T-cell (primary cell): ENCODE measurements around the gene MICU1. TPM values are rescaled to one million over a fixed set of nuclear protein-coding genes. Genes with fewer than 3 reads are reported as not detected.
"Not testable (repeated sequence)": the region's sequence is repeated elsewhere in the genome, so short reads cannot be mapped to it uniquely, and the experiment has no call there.

ENCODE experiments used
- ATAC-seq, 4 experiments: fragments of 200-7000 bp in 3 of 4; fragments of 150-1000 bp in 1 of 4; cut with Tn5 transposase; replicated peaks in 1 of 4; 1 replicate in 3 of 4; 2 replicates in 1 of 4; pipeline ENCODE4 v1.10.0; 2021; ENCODE audit warnings: moderate library complexity in 3 of 4, mild to moderate bottlenecking in 2 of 4, moderate number of reproducible peaks in 1 of 4
- CTCF ChIA-PET, 2 donors: fragments of 300-600 bp; sonication (Branson Sonifier 250); formaldehyde crosslinking; loops; one replicate each; lab custom pipeline; 2022; ENCODE audit warnings: antibody characterized with exemption in 2 of 2; lab: Charles Lee
- POLR2A ChIA-PET, 2 donors: fragments of 300-600 bp; sonication (Branson Sonifier 250); formaldehyde crosslinking; loops; one replicate each; lab custom pipeline; 2022; ENCODE audit warnings: antibody characterized with exemption in 2 of 2; lab: Charles Lee
- DNase-seq, 35 experiments: peaks; one replicate each; pipeline versions ENCODE4 v3.0.0 to v3.0.0-alpha.2; 2013 to 2023
- H3K27ac ChIP-seq: one replicate; pipeline ENCODE4 v1.5.1; 2013; ENCODE audit warnings: low read length
- H3K27me3 ChIP-seq, 2 experiments: replicated peaks in 1 of 2; 1 replicate in 1 of 2; 2 replicates in 1 of 2; pipeline versions ENCODE4 v1.6.1 to v1.7.0; 2013; ENCODE audit warnings: low read length in 1 of 2, mixed read lengths in 1 of 2; ENCODE audit not compliant: control insufficient read depth in 2 of 2, insufficient read depth in 2 of 2; ENCODE audit errors: extremely low read depth in 1 of 2
- H3K36me3 ChIP-seq, 2 donors: 1 replicate in 1 of 2; 2 replicates in 1 of 2; pipeline versions ENCODE4 v1.6.1 to v1.7.0; 2013; ENCODE audit warnings: low read length in 1 of 2; ENCODE audit not compliant: control insufficient read depth in 2 of 2, insufficient read depth in 1 of 2; ENCODE audit errors: extremely low read depth in 1 of 2
- H3K4me1 ChIP-seq, 2 experiments: 1 replicate in 1 of 2; 2 replicates in 1 of 2; pipeline versions ENCODE4 v1.6.1 to v1.7.0; 2013; ENCODE audit warnings: low read length in 2 of 2, mixed read lengths in 1 of 2; ENCODE audit not compliant: insufficient read depth in 2 of 2, control insufficient read depth in 1 of 2; ENCODE audit errors: extremely low read depth in 1 of 2
- H3K4me3 ChIP-seq, 2 donors: 1 replicate in 1 of 2; 2 replicates in 1 of 2; pipeline versions ENCODE4 v1.5.1 to v1.7.0; 2013; ENCODE audit warnings: mild to moderate bottlenecking in 2 of 2, low read length in 1 of 2, moderate library complexity in 1 of 2; ENCODE audit not compliant: control insufficient read depth in 1 of 2; ENCODE audit errors: extremely low read depth in 1 of 2
- H3K9me3 ChIP-seq: 2 replicates; pipeline ENCODE4 v1.7.0; 2013
- H3K27ac Mint-ChIP-seq, 2 donors: one replicate each; pipeline ENCODE4 v1.8.0; 2020 to 2021; ENCODE audit warnings: mild to moderate bottlenecking in 2 of 2, mixed read lengths in 2 of 2
- H3K27me3 Mint-ChIP-seq, 2 donors: one replicate each; pipeline ENCODE4 v1.8.0; 2021 to 2022; ENCODE audit warnings: mixed read lengths in 2 of 2
- H3K36me3 Mint-ChIP-seq: one replicate; pipeline ENCODE4 v1.8.0; 2021; ENCODE audit warnings: mixed read lengths
- H3K4me1 Mint-ChIP-seq, 3 donors: one replicate each; pipeline ENCODE4 v1.8.0; 2020 to 2022; ENCODE audit warnings: mixed read lengths in 3 of 3, mild to moderate bottlenecking in 1 of 3
- H3K4me3 Mint-ChIP-seq, 3 donors: one replicate each; pipeline ENCODE4 v1.8.0; 2020 to 2022; ENCODE audit warnings: mild to moderate bottlenecking in 3 of 3, mixed read lengths in 3 of 3, moderate library complexity in 3 of 3
- H3K9me3 Mint-ChIP-seq, 3 donors: one replicate each; pipeline ENCODE4 v1.8.0; 2020 to 2022; ENCODE audit warnings: mixed read lengths in 3 of 3
- WGBS: methylation state at CpG from one replicate; pipeline ENCODE4 v1.1.5; 2013; ENCODE audit warnings: missing lambda C conversion rate; ENCODE audit not compliant: insufficient coverage; 5-methylcytosine and 5-hydroxymethylcytosine counted together
- total RNA-seq, 35 experiments: library from RNA in 6 of 35; stranded (reverse) in 6 of 35; fragments of 120-200 nt in 1 of 35; gene quantifications; one replicate each; pipeline versions ENCODE4 v1.2.1 to v1.2.4 and lab custom pipeline; 2013 to 2026

Gene MICU1
- total RNA-seq, 5 donors from 2014 or later (not counting 1 experiment from before 2014, with no cell fraction given): 16.9 to 23.3 (median 19.9) TPM

GRCh38 chr10:72435570-72435969 is 190.3 kb downstream of the MICU1 start:
- Mint-ChIP-seq H3K36me3 (peaks cover 15% of the 10 kb centered on the region), H3K4me1 (no peaks in the 10 kb centered on the region), H3K27me3 (no peaks in the 10 kb centered on the region), H3K9me3 (no peaks in the 10 kb centered on the region), H3K27ac (no peak overlapping the region), H3K4me3 (no peak overlapping the region)
- ATAC-seq (no peak), DNase-seq (no peak)
- Histone ChIP-seq H3K4me3 (no peak overlapping the region), H3K27ac (no peak overlapping the region), H3K9me3 (no peaks in the 10 kb centered on the region), H3K27me3 (no peaks in the 10 kb centered on the region), H3K36me3 (no peaks in the 10 kb centered on the region), H3K4me1 (no peaks in the 10 kb centered on the region)
- POLR2A ChIA-PET: no interaction called here
- WGBS: 95% methylated on average over 8 of the region's 12 CpGs
- CTCF ChIA-PET: interaction anchor here (0.6 kb wide), 2 partner anchors 13 to 17 kb away, joined by 3 to 7 read pairs; no protein-coding TSS in a partner anchor

- H3K27ac Mint-ChIP-seq, H3K4me3 Mint-ChIP-seq, H3K27me3 ChIP-seq, POLR2A ChIA-PET, H3K4me1 ChIP-seq, H3K4me1 Mint-ChIP-seq, H3K36me3 ChIP-seq, H3K9me3 ChIP-seq, DNase-seq, H3K27ac ChIP-seq, H3K9me3 Mint-ChIP-seq, H3K27me3 Mint-ChIP-seq, ATAC-seq, H3K4me3 ChIP-seq: not testable (repeated sequence)
- 91% methylated on average over 1 of the region's 4 CpGs for WGBS
- peaks cover 19% of the 10 kb centered on the region for H3K36me3 Mint-ChIP-seq
- CTCF ChIA-PET: interaction anchor here in 1 of 2 donors (0.9 kb wide), 1 partner anchor 49 kb away, joined by 4 read pairs; no protein-coding TSS in a partner anchor
These were observed 194.9 kb downstream of the MICU1 start for GRCh38 chr10:72430936-72431335.

- H3K27ac ChIP-seq: no peak overlapping the region
- Mint-ChIP-seq H3K36me3 (peaks cover 19% of the 10 kb centered on the region), H3K27ac (no peak overlapping the region), H3K27me3 (no peaks in the 10 kb centered on the region), H3K9me3 (no peaks in the 10 kb centered on the region), H3K4me3 (no peak overlapping the region), H3K4me1 (no peaks in the 10 kb centered on the region)
- no peaks in the 10 kb centered on the region for H3K36me3 ChIP-seq
- no peak for ATAC-seq
- H3K4me1 ChIP-seq: no peaks in the 10 kb centered on the region
- ChIA-PET CTCF (no interaction called here), POLR2A (interaction anchor here in 1 of 2 donors (0.7 kb wide), 2 partner anchors 47 to 1511 kb away, joined by 4 to 9 read pairs; no protein-coding TSS in a partner anchor)
- no peaks in the 10 kb centered on the region for H3K27me3 ChIP-seq
- WGBS: no CpG with 5 or more reads among the region's 1 CpG
- H3K9me3 ChIP-seq: no peaks in the 10 kb centered on the region
- no peak overlapping the region for H3K4me3 ChIP-seq
- DNase-seq: no peak
These were observed 195.9 kb downstream of the MICU1 start for GRCh38 chr10:72429931-72430330.

GRCh38 chr10:72426986-72427385 is 198.9 kb downstream of the MICU1 start:
- H3K4me3 ChIP-seq: no peak overlapping the region
- no peak for DNase-seq
- Mint-ChIP-seq H3K9me3 (peaks cover 4 to 11% (median 4%) of the 10 kb centered on the region in 3 donors), H3K4me3 (no peak overlapping the region), H3K27me3 (no peaks in the 10 kb centered on the region), H3K36me3 (peaks cover 25% of the 10 kb centered on the region), H3K4me1 (no peaks in the 10 kb centered on the region), H3K27ac (no peak overlapping the region)
- CTCF ChIA-PET: no interaction called here
- no peak overlapping the region for H3K27ac ChIP-seq
- no peak for ATAC-seq
- H3K36me3 ChIP-seq: peaks cover 0 to 5% of the 10 kb centered on the region in 2 donors
- POLR2A ChIA-PET: no interaction called here
- H3K27me3 ChIP-seq: no peaks in the 10 kb centered on the region
- H3K9me3 ChIP-seq: no peaks in the 10 kb centered on the region
- H3K4me1 ChIP-seq: no peaks in the 10 kb centered on the region
- 97% methylated on average over 5 of the region's 5 CpGs for WGBS

- no peak for DNase-seq
- no peaks in the 10 kb centered on the region for H3K4me1 ChIP-seq
- Mint-ChIP-seq H3K36me3 (peaks cover 38% of the 10 kb centered on the region), H3K27me3 (no peaks in the 10 kb centered on the region), H3K27ac (no peak overlapping the region), H3K4me1 (no peaks in the 10 kb centered on the region), H3K4me3 (no peak overlapping the region), H3K9me3 (peaks cover 4 to 11% (median 7%) of the 10 kb centered on the region in 3 donors)
- H3K27ac ChIP-seq: no peak overlapping the region
- H3K4me3 ChIP-seq: no peak overlapping the region
- peaks cover 0 to 14% of the 10 kb centered on the region in 2 donors for H3K36me3 ChIP-seq
- H3K27me3 ChIP-seq: no peaks in the 10 kb centered on the region
- POLR2A ChIA-PET: no interaction called here
- H3K9me3 ChIP-seq: no peaks in the 10 kb centered on the region
- CTCF ChIA-PET: interaction anchor here in 1 of 2 donors (0.5 kb wide), 1 partner anchor 13 kb away, joined by 5 read pairs; no protein-coding TSS in a partner anchor
- no peak for ATAC-seq
- WGBS: 83% methylated on average over 2 of the region's 3 CpGs
These were observed 200.7 kb downstream of the MICU1 start for GRCh38 chr10:72425133-72425532.

- no CpG with 5 or more reads among the region's 1 CpG for WGBS
- H3K4me1 Mint-ChIP-seq: no peaks in the 10 kb centered on the region
- ATAC-seq (no peak), DNase-seq (no peak)
- H3K4me1 ChIP-seq: no peaks in the 10 kb centered on the region
- peaks cover 42% of the 10 kb centered on the region for H3K36me3 Mint-ChIP-seq
- H3K27me3 ChIP-seq: no peaks in the 10 kb centered on the region
- H3K9me3 Mint-ChIP-seq: peaks cover 4 to 11% (median 7%) of the 10 kb centered on the region in 3 donors
- H3K27ac Mint-ChIP-seq: no peak overlapping the region
- peaks cover 0 to 14% of the 10 kb centered on the region in 2 donors for H3K36me3 ChIP-seq
- H3K4me3 Mint-ChIP-seq: no peak overlapping the region
- no peaks in the 10 kb centered on the region for H3K9me3 ChIP-seq
- ChIA-PET POLR2A (no interaction called here), CTCF (interaction anchor here in 1 of 2 donors (0.5 kb wide), 1 partner anchor 12 kb away, joined by 5 read pairs; no protein-coding TSS in a partner anchor)
- H3K4me3 ChIP-seq: no peak overlapping the region
- H3K27ac ChIP-seq: no peak overlapping the region
- no peaks in the 10 kb centered on the region for H3K27me3 Mint-ChIP-seq
These were observed 201.3 kb downstream of the MICU1 start for GRCh38 chr10:72424561-72424960.
